H1 (cell line): ENCODE measurements around the gene TOP2B. TPM values are rescaled to one million over a fixed set of nuclear protein-coding genes. Genes with fewer than 3 reads are reported as not detected.

Experiments used
- CTCF ChIA-PET: fragments of 300-600 bp; sonication (Branson Sonifier 250); formaldehyde crosslinking; loops from one replicate; lab custom pipeline; 2021; ENCODE audit not compliant: partially characterized antibody; lab: Charles Lee
- POLR2A ChIA-PET: fragments of 300-600 bp; sonication (Branson Sonifier 250); formaldehyde crosslinking; loops from one replicate; lab custom pipeline; 2021; ENCODE audit warnings: inconsistent platforms; ENCODE audit not compliant: partially characterized antibody; lab: Charles Lee
- DNase-seq, 2 experiments: peaks; one replicate each; pipeline versions ENCODE4 v3.0.0 to v3.0.0-alpha.2; 2010 to 2022; ENCODE audit warnings: low spot score in 2 of 2, low read depth in 1 of 2, mixed read lengths in 1 of 2
- FAIRE-seq: peaks from 2 replicates; lab custom pipeline; 2011; peaks lifted over from hg19 to GRCh38; lab: Jason Lieb, UNC
- H2AFZ ChIP-seq: 2 replicates; pipeline ENCODE4 v1.8.1; 2012; ENCODE audit warnings: low read length, inconsistent platforms
- H2AK5ac ChIP-seq: 2 replicates; pipeline ENCODE4 v1.6.1; 2013; ENCODE audit warnings: low read depth, low read length
- H2BK120ac ChIP-seq: replicated peaks from 2 replicates; pipeline ENCODE3; 2013; ENCODE audit warnings: low read depth, low read length, inconsistent platforms
- H2BK12ac ChIP-seq: 2 replicates; pipeline ENCODE4 v1.6.1; 2013; ENCODE audit warnings: low read depth, low read length
- H2BK15ac ChIP-seq: 2 replicates; pipeline ENCODE4 v1.6.1; 2013; ENCODE audit warnings: low read length
- H2BK20ac ChIP-seq: 2 replicates; pipeline ENCODE4 v1.6.1; 2013; ENCODE audit warnings: low read length
- H2BK5ac ChIP-seq: 2 replicates; pipeline ENCODE4 v1.6.1; 2013; ENCODE audit warnings: low read depth, low read length
- H3K14ac ChIP-seq: 2 replicates; pipeline ENCODE4 v1.6.1; 2013; ENCODE audit warnings: inconsistent platforms; ENCODE audit not compliant: insufficient read length
- H3K18ac ChIP-seq: 2 replicates; pipeline ENCODE4 v1.6.1; 2013; ENCODE audit warnings: low read length; ENCODE audit errors: extremely low read depth
- H3K23ac ChIP-seq: 2 replicates; pipeline ENCODE4 v1.6.1; 2013; ENCODE audit warnings: inconsistent platforms; ENCODE audit not compliant: insufficient read length
- H3K23me2 ChIP-seq: 2 replicates; pipeline ENCODE4 v1.6.1; 2013; ENCODE audit warnings: low read depth, low read length
- H3K27ac ChIP-seq: 2 replicates; pipeline ENCODE4 v1.6.1; 2011; ENCODE audit warnings: low read depth, low read length, inconsistent platforms
- H3K27me3 ChIP-seq, 4 experiments: replicated peaks in 1 of 4; 1 replicate in 1 of 4; 2 replicates in 3 of 4; pipeline versions ENCODE4 v1.6.1 to v1.8.1; 2011 to 2013; ENCODE audit warnings: low read length in 3 of 4, mild to moderate bottlenecking in 3 of 4, inconsistent platforms in 2 of 4, mixed read lengths in 2 of 4, moderate library complexity in 1 of 4; ENCODE audit not compliant: control insufficient read depth in 3 of 4, insufficient read depth in 3 of 4; ENCODE audit errors: extremely low read depth in 1 of 4
- H3K36me3 ChIP-seq, 4 experiments: 2 replicates each; pipeline versions ENCODE4 v1.6.1 to v1.8.1; 2011 to 2013; ENCODE audit warnings: mild to moderate bottlenecking in 4 of 4, low read length in 3 of 4, moderate library complexity in 2 of 4, control low read depth in 1 of 4, inconsistent platforms in 1 of 4; ENCODE audit not compliant: insufficient read depth in 4 of 4, control insufficient read depth in 2 of 4
- H3K4ac ChIP-seq: replicated peaks from 2 replicates; pipeline ENCODE3; 2013; ENCODE audit warnings: low read length, low read depth, mixed read lengths, inconsistent platforms; ENCODE audit not compliant: insufficient read length
- H3K4me1 ChIP-seq, 4 experiments: replicated peaks in 1 of 4; 1 replicate in 1 of 4; 2 replicates in 3 of 4; pipeline versions ENCODE4 v1.6.1 to v1.8.1; 2011 to 2013; ENCODE audit warnings: low read length in 3 of 4, inconsistent platforms in 2 of 4, mixed read lengths in 1 of 4; ENCODE audit not compliant: insufficient read depth in 4 of 4, control insufficient read depth in 3 of 4
- H3K4me2 ChIP-seq, 2 experiments: 2 replicates each; pipeline versions ENCODE4 v1.6.1 to v1.8.1; 2011 to 2013; ENCODE audit warnings: low read depth in 2 of 2, low read length in 2 of 2, control low read depth in 1 of 2, inconsistent platforms in 1 of 2, mild to moderate bottlenecking in 1 of 2; ENCODE audit not compliant: insufficient read depth in 1 of 2
- H3K4me3 ChIP-seq, 4 experiments: fragments of 200-600, 300-600 bp in 1 of 4; sonication (generic), shearing (Covaris generic), sonication (Bioruptor Twin) in 1 of 4; 2 replicates each; pipeline versions ENCODE4 v1.5.1 to v1.8.1; 2011 to 2016; ENCODE audit warnings: low read length in 4 of 4, low read depth in 3 of 4, control low read depth in 2 of 4, inconsistent platforms in 2 of 4, mild to moderate bottlenecking in 2 of 4, mixed read lengths in 1 of 4, moderate library complexity in 1 of 4; ENCODE audit not compliant: insufficient read depth in 2 of 4; ENCODE audit errors: extremely low read depth in 1 of 4
- H3K56ac ChIP-seq: replicated peaks from 2 replicates; pipeline ENCODE3; 2013; ENCODE audit warnings: low read depth, mild to moderate bottlenecking, mixed read lengths, low read length, inconsistent platforms; ENCODE audit not compliant: insufficient read length
- H3K79me1 ChIP-seq: 2 replicates; pipeline ENCODE4 v1.6.1; 2013; ENCODE audit warnings: low read depth, low read length, control low read depth
- H3K79me2 ChIP-seq, 2 experiments: 2 replicates each; pipeline versions ENCODE4 v1.6.1 to v1.8.1; 2012 to 2013; ENCODE audit warnings: low read length in 2 of 2, mild to moderate bottlenecking in 2 of 2, inconsistent platforms in 1 of 2; ENCODE audit not compliant: insufficient read depth in 2 of 2, control insufficient read depth in 1 of 2
- H3K9ac ChIP-seq, 4 experiments: replicated peaks in 1 of 4; 1 replicate in 1 of 4; 2 replicates in 3 of 4; pipeline versions ENCODE4 v1.6.1 to v1.8.1; 2011 to 2013; ENCODE audit warnings: low read depth in 3 of 4, low read length in 3 of 4, control low read depth in 2 of 4, mild to moderate bottlenecking in 2 of 4, moderate library complexity in 2 of 4, inconsistent platforms in 1 of 4; ENCODE audit errors: extremely low read depth in 1 of 4
- H3K9me3 ChIP-seq, 2 experiments: 2 replicates each; pipeline versions ENCODE4 v1.6.1 to v1.8.1; 2012 to 2013; ENCODE audit warnings: mild to moderate bottlenecking in 2 of 2, moderate library complexity in 2 of 2, control low read depth in 1 of 2, inconsistent platforms in 1 of 2, low read depth in 1 of 2, low read length in 1 of 2, mixed read lengths in 1 of 2; ENCODE audit not compliant: insufficient read depth in 2 of 2
- H4K20me1 ChIP-seq, 2 experiments: replicated peaks in 1 of 2; 2 replicates each; pipeline versions ENCODE3 to v1.8.1; 2011 to 2013; ENCODE audit warnings: inconsistent platforms in 2 of 2, low read length in 2 of 2, mild to moderate bottlenecking in 1 of 2; ENCODE audit not compliant: insufficient read depth in 2 of 2, control insufficient read depth in 1 of 2
- H4K5ac ChIP-seq: 2 replicates; pipeline ENCODE4 v1.6.1; 2013; ENCODE audit warnings: low read length, low read depth, mixed read lengths, inconsistent platforms; ENCODE audit not compliant: insufficient read length
- H4K8ac ChIP-seq: 2 replicates; pipeline ENCODE4 v1.8.0; 2013; ENCODE audit warnings: mild to moderate bottlenecking, moderate library complexity, low read length, inconsistent platforms; ENCODE audit not compliant: insufficient read depth; ENCODE audit errors: extremely low read depth
- H4K91ac ChIP-seq: replicated peaks from 2 replicates; pipeline ENCODE3; 2013; ENCODE audit warnings: low read length, mixed read lengths, inconsistent platforms; ENCODE audit not compliant: insufficient read length
- BACH1 ChIP-seq: IDR thresholded peaks from 2 replicates; pipeline ENCODE4 v1.6.1; 2012; ENCODE audit warnings: low read length, improper control_type of control experiment
- CEBPB ChIP-seq: IDR thresholded peaks from 2 replicates; pipeline ENCODE4 v1.6.1; 2012; ENCODE audit warnings: low read depth, low read length
- CHD2 ChIP-seq: IDR thresholded peaks from 2 replicates; pipeline ENCODE4 v1.6.1; 2012; ENCODE audit warnings: low read length, improper control_type of control experiment
- KDM1A ChIP-seq: fragments of 200-600, 300-600 bp; sonication (generic); IDR thresholded peaks from 2 replicates; pipeline ENCODE4 v1.7.1; 2016; ENCODE audit warnings: mild to moderate bottlenecking, low read length, borderline replicate concordance
- MAX ChIP-seq: IDR thresholded peaks from 2 replicates; pipeline ENCODE4 v1.6.1; 2012; ENCODE audit warnings: inconsistent platforms
- PHF8 ChIP-seq: fragments of 200-600 bp; sonication (generic); conservative IDR thresholded peaks from 2 replicates; pipeline ENCODE4 v1.7.1; 2012; ENCODE audit warnings: low read depth, mild to moderate bottlenecking, inconsistent platforms, low read length, moderate library complexity
- POLR2A ChIP-seq, 2 experiments: IDR thresholded peaks; 1 replicate in 1 of 2; 2 replicates in 1 of 2; pipeline ENCODE4 v1.6.1; 2011; ENCODE audit warnings: low read depth in 2 of 2, low read length in 2 of 2, mild to moderate bottlenecking in 2 of 2; ENCODE audit errors: control extremely low read depth in 1 of 2
- RBBP5 ChIP-seq: IDR thresholded peaks from 2 replicates; pipeline ENCODE4 v1.7.1; 2012; ENCODE audit warnings: low read depth, mild to moderate bottlenecking, inconsistent platforms, low read length, moderate library complexity, borderline replicate concordance
- RXRA ChIP-seq: IDR thresholded peaks from 2 replicates; pipeline ENCODE4 v1.6.1; 2011; ENCODE audit warnings: low read depth, mild to moderate bottlenecking, low read length, moderate library complexity; ENCODE audit not compliant: insufficient read depth
- SAP30 ChIP-seq: fragments of 300-600 bp; sonication (generic); IDR thresholded peaks from 2 replicates; pipeline ENCODE4 v1.7.1; 2012; ENCODE audit warnings: low read length, moderate library complexity, mild to moderate bottlenecking, inconsistent platforms; ENCODE audit not compliant: insufficient read depth, insufficient replicate concordance
- SIX5 ChIP-seq: IDR thresholded peaks from 2 replicates; pipeline ENCODE4 v1.6.1; 2011; ENCODE audit warnings: mild to moderate bottlenecking, low read depth, low read length
- SRF ChIP-seq: IDR thresholded peaks from 2 replicates; pipeline ENCODE4 v1.6.1; 2011; ENCODE audit warnings: mild to moderate bottlenecking, low read depth, low read length, moderate library complexity
- SUZ12 ChIP-seq: fragments of 200-600 bp; sonication (generic); IDR thresholded peaks from 2 replicates; pipeline ENCODE4 v1.6.1; 2012; ENCODE audit warnings: mild to moderate bottlenecking, inconsistent platforms, low read length, moderate library complexity, mixed read lengths
- TAF7 ChIP-seq: optimal IDR thresholded peaks from 2 replicates; pipeline ENCODE3; 2011; ENCODE audit warnings: low read depth, mild to moderate bottlenecking, inconsistent platforms, low read length, moderate library complexity, borderline replicate concordance
- TCF12 ChIP-seq: IDR thresholded peaks from 2 replicates; pipeline ENCODE4 v1.6.1; 2011; ENCODE audit warnings: low read depth, mild to moderate bottlenecking, low read length
- TEAD4 ChIP-seq: IDR thresholded peaks from 2 replicates; pipeline ENCODE4 v1.6.1; 2012; ENCODE audit warnings: low read depth, low read length, inconsistent platforms, mixed read lengths
- ZNF274 ChIP-seq: IDR thresholded peaks from 2 replicates; pipeline ENCODE4 v1.7.0; 2012; ENCODE audit warnings: low read length, borderline replicate concordance; ENCODE audit errors: extremely low read depth
- polyA plus RNA-seq, 7 experiments: library from polyadenylated mRNA; depleted of rRNA in 3 of 7; stranded (reverse) in 5 of 7; unstranded in 2 of 7; fragments of >200 nt in 5 of 7; fragments of 200-250 nt in 2 of 7; gene quantifications; 1 replicate in 5 of 7; 2 replicates in 1 of 7; 4 replicates in 1 of 7; pipeline versions ENCODE4 v1.2.1 to v1.2.3, GENCODE V29; 2011 to 2013; ENCODE audit warnings: missing spikeins in 2 of 7, mixed read lengths in 2 of 7
- total RNA-seq: library from RNA; stranded (reverse); fragmentation: NEBNext Ultra II Directional; extraction: Animal tissue kit (Norgen Biotek cat#: 25700); gene quantifications from 2 replicates; pipeline ENCODE4 v1.2.1, GENCODE V29; 2021

TOP2B gene
- total and polyA plus RNA-seq, 2 of the 8 experiments (the other 6 are each of a cell fraction or from before 2014, with no cell fraction given) = 34.9 to 206 TPM

- POLR2A ChIA-PET = no interaction called here
- H4K91ac ChIP-seq = no peak overlapping the region
- H3K23me2 ChIP-seq = no peaks in the 10 kb centered on the region
- H3K36me3 ChIP-seq = peaks cover 1 to 5% (median 3%) of the 10 kb centered on the region in 4 experiments; a peak in 4 of 8 replicates
- H4K8ac ChIP-seq = no peak overlapping the region
- no peaks in the 10 kb centered on the region for H3K9me3 ChIP-seq
- CTCF ChIA-PET = interaction anchor here (0.6 to 11.9 kb wide), 44 partner anchors 10 to 913 kb away, joined by 3 to 138 read pairs (median 4); no protein-coding TSS in a partner anchor
- H3K79me2 ChIP-seq = no peaks in the 10 kb centered on the region
- H2BK20ac ChIP-seq = no peak overlapping the region
- peaks cover 0 to 2% of the 10 kb centered on the region in 2 experiments for H4K20me1 ChIP-seq
- no peak overlapping the region for H3K4me2 ChIP-seq
- no peak overlapping the region for H2AFZ ChIP-seq
- no peak overlapping the region for H3K56ac ChIP-seq
- H4K5ac ChIP-seq = no peak overlapping the region
- H3K79me1 ChIP-seq = no peaks in the 10 kb centered on the region
- no peak overlapping the region for H3K4ac ChIP-seq
- H3K18ac ChIP-seq = no peak overlapping the region
- no peak overlapping the region for H2BK12ac ChIP-seq
- H2BK5ac ChIP-seq = no peak overlapping the region
- H3K27me3 ChIP-seq = no peaks in the 10 kb centered on the region
- no peak overlapping the region for H3K23ac ChIP-seq
- peaks cover 0 to 4% (median 2%) of the 10 kb centered on the region in 4 experiments; a peak in 3 of 7 replicates for H3K4me1 ChIP-seq
- H2BK15ac ChIP-seq = no peak overlapping the region; the same call in 1 of the 2 replicates
- no peak overlapping the region for H3K27ac ChIP-seq
- H2BK120ac ChIP-seq = no peak overlapping the region
- DNase-seq (no peak), FAIRE-seq (no peak)
- no peak overlapping the region for H3K14ac ChIP-seq
- H3K9ac ChIP-seq = no peak overlapping the region
- no peak overlapping the region for H2AK5ac ChIP-seq
- H3K4me3 ChIP-seq = no peak overlapping the region
- TF ChIP-seq SRF (no peak), POLR2A (IDR thresholded peaks at IDR 0.05; ENCODE audit: control extremely low read depth in 1 of 2, low read depth in 2 of 2, low read length in 2 of 2) (no peak), MAX (no peak), SIX5 (no peak), TCF12 (no peak), CHD2 (no peak), RXRA (no peak), SAP30 (no peak), SUZ12 (no peak), BACH1 (no peak), PHF8 (no peak), TEAD4 (no peak), RBBP5 (no peak), ZNF274 (no peak), CEBPB (no peak), KDM1A (no peak), TAF7 (no peak)
Observed at GRCh38 chr3:25593001-25593400, 71.7 kb downstream of the TOP2B start.
